Pancreas (tissue), 10 donors: ENCODE results near the gene HDAC4. TPM values are rescaled to one million over a fixed set of nuclear protein-coding genes. Genes with fewer than 3 reads are reported as not detected.

Experiments
- ATAC-seq, 4 donors: fragments of 200-7000 bp; cut with Tn5 transposase; one replicate each; pipeline versions ENCODE4 v1.8.0 to v1.9.1; 2020; ENCODE audit warnings: mild to moderate bottlenecking in 4 of 4, moderate library complexity in 4 of 4
- DNase-seq, 6 donors: peaks; one replicate each; pipeline ENCODE4 v3.0.0-alpha.2; 2020
- FAIRE-seq: peaks from 2 replicates; lab custom pipeline; 2012; peaks lifted over from hg19 to GRCh38; lab: Jason Lieb, UNC
- H3K27ac ChIP-seq, 4 donors: fragments of 200-600 bp; sonication (generic); 1 replicate in 3 of 4; 2 replicates in 1 of 4; pipeline versions ENCODE4 v1.5.0 to v1.8.0; 2020
- H3K27me3 ChIP-seq, 4 donors: fragments of 200-600 bp; one replicate each; pipeline ENCODE4 v1.8.0; 2021
- H3K36me3 ChIP-seq, 3 donors: fragments of 200-600 bp; sonication (generic) in 1 of 3; one replicate each; pipeline versions ENCODE4 v1.5.0 to v1.8.0; 2020 to 2021
- H3K4me1 ChIP-seq, 3 donors: fragments of 200-600 bp; one replicate each; pipeline ENCODE4 v1.8.0; 2021
- H3K4me3 ChIP-seq, 4 donors: fragments of 200-600 bp; sonication (generic) in 2 of 4; one replicate each; pipeline versions ENCODE4 v1.5.0 to v1.8.0; 2020 to 2021
- H3K9me3 ChIP-seq, 4 donors: fragments of 200-600 bp; one replicate each; pipeline ENCODE4 v1.8.0; 2021
- CTCF ChIP-seq, 4 donors: fragments of 200-600 bp; sonication (generic) in 3 of 4; IDR thresholded peaks; one replicate each; pipeline versions ENCODE4 v1.5.0 to v1.8.0; 2021; ENCODE audit warnings: antibody characterized with exemption in 4 of 4
- WGBS, 2 donors: extraction: QIAGEN DNeasy Blood & Tissue Kit; methylation state at CpG; one replicate each; pipeline ENCODE4 v1.1.7; 2013; 5-methylcytosine and 5-hydroxymethylcytosine counted together
- intact Hi-C, 3 donors: fragments of 100-400 bp; cut with DNase I; formaldehyde crosslinking; loops; one replicate each; pipeline versions ENCODE4 v1.11.1 to v1.14.2; 2022
- polyA plus RNA-seq, 2 donors: library from polyadenylated mRNA; stranded (reverse); fragments of 200-250 nt; gene quantifications; one replicate each; pipeline ENCODE4 v1.2.3, GENCODE V29; 2013
- total RNA-seq, 6 donors: library from RNA; stranded (reverse); fragmentation: NEBNext Ultra II Directional in 4 of 6; extraction: Animal tissue kit (Norgen Biotek cat#: 25700) in 4 of 6; gene quantifications; one replicate each; pipeline versions ENCODE4 v1.2.1 to v1.2.4, GENCODE V29; 2021 to 2023
- donor health status: healthy with polysubstance abuse.
- donor health status: DM: no; HTN: no; CAD: no; lungs with moderate emphysema.
- donor health status: DM: no; HTN: no; CAD: no.
- donor health status: control.
- donor health status: control.
- donor health status: Bipolar disorder and iron deficiency.
- donor health status: DM: yes; HTN: yes; CAD: no.
- donor health status: DM: no; HTN: no; CAD: no.
- donor health status: DM: no; HTN: no; CAD: no.
- donor health status: DM: yes; HTN: yes; CAD: no.

HDAC4 gene
- total and polyA plus RNA-seq, 8 donors: 8.2 to 31.8 (median 16.6) TPM

DNA sequence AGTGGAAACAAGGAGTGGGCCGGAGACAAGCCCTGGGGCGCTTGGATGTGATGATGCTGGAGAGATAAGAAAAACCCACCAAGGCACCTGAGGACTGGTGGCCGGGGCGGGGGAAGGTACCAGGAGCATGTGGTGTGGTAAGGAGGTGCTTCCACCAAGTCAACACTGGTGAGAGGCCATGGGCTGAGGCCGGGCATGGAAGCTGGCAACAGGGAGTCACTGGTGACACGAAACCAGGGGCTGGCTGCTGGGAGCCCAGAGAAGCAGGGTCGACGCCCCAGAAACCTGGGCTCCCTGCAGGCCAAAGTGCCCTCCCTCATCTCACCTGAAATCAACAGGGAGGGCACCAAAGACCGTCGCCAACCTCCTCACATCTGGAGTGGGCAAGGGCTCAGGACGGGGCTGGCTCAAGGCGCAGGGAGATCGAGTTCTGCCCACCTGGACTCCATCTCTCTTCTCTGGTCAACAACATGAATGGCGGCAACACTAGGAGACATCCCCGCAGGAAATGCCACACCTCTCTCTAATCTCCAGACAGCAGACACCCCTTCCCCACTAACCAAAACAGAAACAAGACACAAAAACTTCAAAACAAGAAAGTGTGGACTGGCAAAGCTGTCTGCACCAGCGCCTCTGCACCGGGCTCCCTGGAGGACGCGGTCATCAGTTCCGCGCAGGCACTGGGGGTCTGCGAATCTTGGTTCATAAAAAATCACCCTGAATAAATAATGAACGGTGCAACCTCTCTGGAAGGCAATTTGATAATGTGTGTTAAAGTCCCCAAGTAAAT lies 185.5 kb downstream of the HDAC4 start:
- H3K27ac ChIP-seq: no peak overlapping the region
- WGBS, 2 donors: 93 to 94% methylated on average over 22 to 23 of the region's 23 CpGs
- FAIRE-seq: no peak
- no peak for ATAC-seq
- no peak for TF ChIP-seq CTCF (IDR thresholded peaks at IDR 0.05)
- no peaks in the 10 kb centered on the region for H3K36me3 ChIP-seq
- H3K4me1 ChIP-seq: no peaks in the 10 kb centered on the region
- no peaks in the 10 kb centered on the region for H3K27me3 ChIP-seq
- intact Hi-C loops: no loop called here
- DNase-seq: no peak
- H3K9me3 ChIP-seq: no peaks in the 10 kb centered on the region
- H3K4me3 ChIP-seq: no peak overlapping the region

DNA sequence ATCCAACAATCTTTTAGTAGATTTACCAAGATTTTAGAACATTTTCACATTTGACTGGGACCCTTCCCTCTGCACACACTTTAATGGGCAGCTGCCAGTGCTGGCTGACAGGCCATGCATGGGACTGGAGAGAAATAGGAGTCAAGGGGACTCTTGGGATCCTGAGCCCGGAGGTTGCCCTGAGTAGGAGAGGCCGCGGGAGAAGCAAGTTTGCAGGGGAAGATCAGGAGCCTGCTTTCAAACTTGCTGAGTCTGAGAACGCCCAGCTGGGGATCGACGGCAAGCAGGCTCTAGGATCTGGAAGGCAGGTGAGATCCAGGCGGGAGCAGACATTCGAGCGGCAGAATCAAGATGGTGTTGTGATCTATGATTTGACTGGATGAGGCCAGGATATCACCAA lies 186.1 kb downstream of the HDAC4 start:
- H3K9me3 ChIP-seq: no peaks in the 10 kb centered on the region
- no peak overlapping the region for H3K27ac ChIP-seq
- H3K27me3 ChIP-seq: no peaks in the 10 kb centered on the region
- FAIRE-seq (no peak), ATAC-seq (no peak), DNase-seq (no peak)
- 95 to 97% methylated on average over 9 of the region's 9 CpGs for WGBS, 2 donors
- H3K4me1 ChIP-seq: no peaks in the 10 kb centered on the region
- intact Hi-C loops: no loop called here
- no peak overlapping the region for H3K4me3 ChIP-seq
- TF ChIP-seq CTCF (IDR thresholded peaks at IDR 0.05): no peak
- no peaks in the 10 kb centered on the region for H3K36me3 ChIP-seq

- no peaks in the 10 kb centered on the region for H3K36me3 ChIP-seq
- no peaks in the 10 kb centered on the region for H3K9me3 ChIP-seq
- no peak overlapping the region for H3K4me3 ChIP-seq
- no peak for FAIRE-seq
- intact Hi-C loops: no loop called here
- H3K27me3 ChIP-seq: no peaks in the 10 kb centered on the region
- no peak overlapping the region for H3K27ac ChIP-seq
- 97% methylated on average over 7 of the region's 7 CpGs for WGBS, 2 donors
- no peak for DNase-seq
- ATAC-seq: no peak
- no peak for TF ChIP-seq CTCF (IDR thresholded peaks at IDR 0.05)
- H3K4me1 ChIP-seq: peaks cover 0 to 2% (median 0%) of the 10 kb centered on the region in 3 donors
These were observed 187.1 kb downstream of the HDAC4 start for GRCh38 chr2:239213643-239214101.

DNA sequence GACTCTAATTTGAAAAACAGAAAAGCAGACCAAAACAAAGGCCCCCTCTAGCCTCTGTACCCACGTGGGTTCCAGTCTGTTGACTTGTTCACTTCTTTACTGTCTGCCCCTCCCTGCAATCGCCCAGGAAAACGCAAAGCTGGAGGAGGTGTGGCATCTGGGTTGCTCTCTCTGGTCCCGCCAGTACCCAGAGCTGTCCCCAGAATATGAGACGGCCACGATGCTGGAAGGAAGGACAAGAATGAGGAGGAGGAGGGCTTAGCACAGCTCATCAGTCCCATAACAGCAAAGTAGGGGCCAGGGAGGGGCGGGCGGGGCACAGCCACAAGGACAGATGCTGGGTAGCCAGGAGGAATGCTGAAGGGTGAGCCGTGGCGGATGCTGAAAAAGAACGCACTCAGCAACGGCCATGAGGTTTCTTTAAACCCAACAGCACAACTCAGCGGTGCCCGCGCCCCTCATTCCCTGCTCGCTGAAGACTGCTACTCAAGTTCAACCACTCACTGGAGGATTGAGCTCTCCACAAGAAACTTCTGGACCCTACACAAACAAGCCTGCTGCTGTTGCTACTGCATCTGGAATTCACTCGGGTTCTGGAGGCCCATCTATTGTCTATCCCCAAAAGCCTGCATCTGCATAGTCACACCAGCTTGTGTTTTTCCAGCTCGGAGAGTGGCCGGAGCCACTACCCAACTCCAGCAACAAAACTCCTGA lies 187.7 kb downstream of the HDAC4 start:
- ATAC-seq (no peak), FAIRE-seq (no peak), DNase-seq (no peak)
- TF ChIP-seq CTCF (IDR thresholded peaks at IDR 0.05): no peak
- Histone ChIP-seq H3K4me1 (peaks cover 0 to 3% (median 0%) of the 10 kb centered on the region in 3 donors), H3K36me3 (no peaks in the 10 kb centered on the region), H3K27me3 (no peaks in the 10 kb centered on the region), H3K27ac (no peak overlapping the region), H3K4me3 (no peak overlapping the region), H3K9me3 (no peaks in the 10 kb centered on the region)
- intact Hi-C loops: no loop called here
- 82 to 85% methylated on average over 19 of the region's 19 CpGs for WGBS, 2 donors
